Stimulated activated CD8-positive, alpha-beta memory T cell treated with anti-CD3 and anti-CD28 coated beads, Interleukin-7, amount 100 ng/mL, for 1 hour (primary cell): Measurements from ENCODE around the gene INTS1.

ENCODE experiments used
- DNase-seq, 2 donors: peaks; one replicate each; pipeline ENCODE4 v3.0.0-alpha.2; 2020; ENCODE audit warnings: low read depth in 2 of 2

Gene INTS1

DNA sequence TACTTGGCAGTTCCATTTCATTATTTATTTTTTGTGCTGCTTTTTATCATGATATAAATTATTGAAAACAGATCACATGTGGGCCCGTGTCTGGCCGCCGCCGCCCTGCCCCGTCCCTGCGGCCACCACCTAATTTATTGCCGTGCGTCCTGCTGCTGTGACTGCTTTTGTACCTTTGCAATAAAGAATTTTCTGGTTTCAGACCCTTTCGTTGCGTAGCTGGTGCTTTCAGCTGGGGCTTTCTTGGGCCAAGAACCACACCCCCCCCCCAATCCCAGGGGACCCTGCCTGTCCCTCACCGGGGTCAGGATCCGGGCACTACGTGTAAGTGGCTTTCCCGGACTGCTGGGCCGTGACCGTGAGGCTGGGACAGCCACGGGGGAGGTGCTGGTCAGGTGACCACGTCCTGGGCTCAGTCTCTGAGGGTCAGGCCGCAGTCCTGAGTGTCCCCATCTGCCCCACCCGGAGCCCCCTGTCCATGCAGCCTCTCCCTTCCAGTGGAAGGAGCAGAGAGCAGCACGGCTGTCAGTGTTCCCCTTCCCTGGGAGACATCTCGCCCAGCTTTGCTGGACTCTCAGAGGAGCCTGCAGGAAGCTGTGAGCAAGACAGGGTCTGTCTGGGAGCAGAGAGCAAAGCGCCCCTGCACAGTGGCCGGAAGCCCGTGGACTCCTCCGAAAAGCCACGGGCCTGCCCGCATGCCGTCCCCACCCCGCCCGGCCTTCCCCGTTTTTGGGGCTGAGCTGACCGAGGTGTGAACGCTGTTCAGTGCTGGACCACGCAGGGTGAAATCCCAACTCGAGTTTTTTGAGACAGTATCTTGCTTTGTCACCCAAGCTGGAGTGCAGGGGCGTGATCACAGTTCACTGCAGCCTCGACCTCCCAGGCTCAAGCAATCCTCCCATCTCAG is 38.9 kb upstream of the INTS1 start:
- DNase-seq: no peak

DNA sequence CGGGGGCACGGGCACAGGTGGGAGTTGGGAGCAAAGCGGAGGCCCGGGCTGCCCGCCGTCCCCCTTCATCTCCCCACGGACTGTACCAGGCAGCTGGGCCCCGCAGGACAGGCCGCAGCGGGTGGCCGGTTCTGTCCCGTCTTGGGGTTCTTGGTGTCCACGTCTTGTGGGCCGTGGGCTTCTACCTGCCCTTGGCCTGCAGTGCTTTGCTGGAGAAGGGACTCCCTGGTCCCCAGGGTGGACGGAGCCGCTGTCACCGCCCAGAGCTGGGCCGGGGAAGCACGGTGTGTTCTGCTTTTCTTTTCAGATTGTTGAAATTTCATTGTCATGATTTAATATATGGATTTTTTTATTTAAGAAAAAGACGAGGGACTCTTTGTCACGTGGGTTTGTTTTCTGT is 38.1 kb upstream of the INTS1 start:
- DNase-seq: no peak

- no peak for DNase-seq
Measured at GRCh38 chr7:1541431-1542162, 37.4 kb upstream of the INTS1 start.

DNA sequence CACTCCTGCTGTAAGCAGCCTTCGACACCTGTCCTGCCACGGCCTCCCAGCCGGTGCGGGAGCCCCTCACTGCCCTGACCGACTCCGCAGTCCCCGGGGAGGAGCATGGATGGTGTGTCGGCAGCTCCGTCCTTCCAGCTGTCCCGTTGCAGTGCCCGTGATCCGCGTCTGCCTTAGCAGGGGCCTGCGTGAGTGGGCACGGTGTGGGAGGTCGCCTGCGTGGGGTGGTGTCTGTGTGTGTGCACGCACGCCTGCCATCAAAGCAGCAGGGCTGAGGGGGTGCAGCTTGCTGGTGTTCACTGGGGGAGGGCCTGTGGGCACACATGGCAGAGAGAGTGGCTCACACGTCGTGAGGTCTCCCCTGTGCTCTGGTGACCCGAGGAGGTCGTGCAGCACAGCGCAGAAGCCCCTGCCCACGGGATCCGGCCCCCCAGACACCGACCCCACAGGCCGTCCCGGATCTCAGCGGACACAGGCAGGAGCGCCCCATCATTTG is 36.6 kb upstream of the INTS1 start:
- no peak for DNase-seq

DNA sequence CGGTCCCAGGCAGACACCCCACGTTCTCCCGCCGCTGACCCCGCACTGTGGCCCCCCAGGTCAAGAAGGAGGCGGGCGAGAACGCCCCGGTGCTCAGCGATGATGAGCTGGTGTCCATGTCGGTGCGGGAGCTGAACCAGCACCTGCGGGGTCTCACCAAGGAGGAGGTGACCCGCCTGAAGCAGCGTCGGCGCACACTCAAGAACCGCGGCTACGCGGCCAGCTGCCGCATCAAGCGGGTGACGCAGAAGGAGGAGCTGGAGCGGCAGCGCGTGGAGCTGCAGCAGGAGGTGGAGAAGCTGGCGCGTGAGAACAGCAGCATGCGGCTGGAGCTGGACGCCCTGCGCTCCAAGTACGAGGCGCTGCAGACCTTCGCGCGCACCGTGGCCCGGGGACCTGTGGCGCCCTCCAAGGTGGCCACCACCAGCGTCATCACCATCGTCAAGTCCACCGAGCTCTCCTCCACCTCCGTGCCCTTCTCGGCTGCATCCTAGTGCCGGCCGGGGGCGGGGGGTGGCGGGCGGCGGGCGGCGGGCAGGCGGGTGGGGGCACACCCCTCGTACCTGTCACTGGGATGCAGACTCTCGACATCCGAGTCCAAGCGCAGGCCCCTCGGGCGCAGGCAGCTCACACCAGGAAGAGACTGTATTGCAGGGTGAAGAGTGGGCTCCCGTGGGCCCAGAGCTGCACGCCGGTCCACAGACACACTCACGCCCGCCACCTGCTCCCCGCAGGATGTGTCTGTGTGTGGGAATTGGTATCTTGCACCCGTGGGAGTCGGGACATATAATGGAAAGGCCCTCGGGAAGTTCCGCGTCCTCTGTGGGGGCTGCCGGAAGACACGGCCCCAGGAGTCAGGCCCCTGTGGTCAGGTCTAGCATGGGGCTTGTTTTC is 35.9 kb upstream of the INTS1 start:
- DNase-seq: no peak

- DNase-seq: no peak
Measured at GRCh38 chr7:1539181-1539881, 35.1 kb upstream of the INTS1 start.

GRCh38 chr7:1538544-1539180 is 34.5 kb upstream of the INTS1 start:
- DNase-seq: no peak

DNA sequence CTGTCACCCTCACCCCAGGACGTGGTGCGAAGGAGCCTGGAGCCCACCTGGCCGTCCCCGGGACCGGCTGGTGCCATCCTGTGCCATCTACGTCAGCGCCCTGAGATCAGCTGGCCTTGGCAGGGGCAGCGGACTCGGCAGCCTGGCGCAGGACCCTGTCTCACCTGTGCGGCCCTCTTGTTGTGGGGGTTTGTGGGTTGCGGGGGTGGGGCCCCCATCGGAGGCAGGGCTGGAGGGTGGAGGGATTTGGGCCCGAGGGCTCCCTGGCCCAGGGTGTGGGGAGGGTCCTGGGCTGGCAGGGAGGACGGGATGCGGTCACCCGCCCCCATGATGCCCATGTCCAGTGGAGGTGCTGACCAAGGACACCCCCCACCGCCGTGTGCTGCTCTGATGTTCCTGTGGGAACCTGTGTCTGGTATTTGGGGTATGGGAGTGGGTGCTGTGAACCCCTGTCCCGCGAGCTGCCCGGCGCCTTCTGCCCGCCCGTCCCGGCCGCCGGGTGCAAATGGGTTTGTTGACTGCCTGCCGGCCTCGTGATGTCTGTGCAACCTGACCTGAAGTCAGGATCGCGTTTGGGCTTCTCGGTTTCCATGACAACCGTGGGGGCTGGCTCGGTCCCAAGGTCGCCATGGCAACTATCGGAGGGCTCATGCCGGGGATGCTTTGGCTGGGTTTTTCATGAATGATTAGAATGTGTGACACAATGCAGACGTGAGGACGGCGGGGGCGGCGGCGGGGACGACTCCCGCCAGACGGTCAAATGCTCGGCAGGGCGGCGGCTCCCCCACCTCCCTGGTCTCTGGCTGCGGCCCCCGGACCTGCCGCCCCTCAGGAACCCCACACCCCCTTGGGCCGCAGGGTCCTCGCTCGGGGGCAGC is 33.6 kb upstream of the INTS1 start:
- DNase-seq: no peak

GRCh38 chr7:1536743-1537534 is 32.8 kb upstream of the INTS1 start:
- no peak for DNase-seq

DNA sequence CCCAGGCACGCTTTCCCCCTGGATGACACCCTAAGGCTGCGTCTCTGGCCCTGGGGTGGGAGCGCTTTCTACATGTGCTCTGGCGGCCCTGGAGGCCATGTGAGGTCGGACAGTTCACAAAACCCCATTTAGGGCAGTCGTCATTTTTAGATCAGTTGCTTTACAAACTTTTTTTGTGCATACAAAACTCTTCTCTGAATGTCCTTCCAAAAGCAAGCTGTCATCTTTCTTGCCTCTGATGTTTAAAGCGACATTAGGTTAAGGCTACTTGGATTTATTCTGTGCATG is 32.2 kb upstream of the INTS1 start:
- DNase-seq: no peak

DNA sequence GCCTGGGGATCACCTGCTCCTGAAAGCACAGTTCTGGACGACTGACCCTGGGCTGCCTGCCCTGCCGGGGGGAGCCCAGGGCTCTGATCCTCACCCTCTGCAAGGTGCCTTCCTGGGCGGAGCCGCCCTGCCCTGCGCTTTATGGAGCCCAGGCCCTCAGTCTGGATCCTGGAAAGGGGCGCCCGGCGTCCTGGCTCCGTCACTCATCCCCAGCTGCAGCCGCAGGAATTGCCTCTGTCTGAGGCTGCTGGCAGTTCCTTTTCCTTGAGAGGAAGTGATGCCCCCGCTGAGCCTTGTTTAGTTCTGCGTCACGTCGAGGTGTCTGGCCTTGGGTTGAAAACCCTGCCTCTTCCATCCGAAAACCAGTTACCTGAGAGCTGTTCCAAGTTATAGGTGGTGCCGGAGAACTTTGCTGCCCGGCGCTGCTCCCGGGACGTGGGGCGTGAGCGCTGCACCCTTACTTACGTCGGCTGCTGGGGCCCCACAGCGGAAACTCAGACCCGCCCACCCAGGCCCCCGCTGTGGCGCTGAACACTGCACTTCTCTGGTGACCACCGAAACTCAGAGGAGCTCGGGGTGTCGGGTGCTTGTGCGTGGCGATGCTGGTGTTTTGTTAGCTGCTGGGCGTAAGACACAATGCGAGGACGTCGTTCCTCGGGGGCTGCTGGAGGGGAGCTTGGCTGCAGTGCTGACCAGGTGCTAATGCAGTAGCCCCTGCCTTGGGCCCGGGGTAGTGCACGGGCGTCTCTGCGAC is 31.7 kb upstream of the INTS1 start:
- no peak for DNase-seq

DNA sequence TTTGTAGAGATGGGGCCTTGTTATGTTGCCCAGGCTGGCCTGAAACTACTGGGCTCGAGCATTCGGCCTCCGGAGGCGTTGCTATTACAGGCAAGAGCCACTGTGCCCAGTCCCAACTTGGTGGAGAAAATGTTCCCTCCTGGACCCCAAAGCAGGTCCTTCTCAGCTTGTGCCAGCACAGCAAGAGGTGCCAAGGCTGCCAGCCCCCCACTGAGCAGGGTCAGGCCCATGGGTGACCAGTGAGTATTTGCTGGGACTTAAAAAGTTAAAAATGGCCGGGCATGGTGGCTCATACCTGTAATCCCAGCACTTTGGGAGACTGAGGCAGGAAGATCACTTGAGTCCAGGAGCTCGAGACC is 30.9 kb upstream of the INTS1 start:
- DNase-seq: no peak

DNA sequence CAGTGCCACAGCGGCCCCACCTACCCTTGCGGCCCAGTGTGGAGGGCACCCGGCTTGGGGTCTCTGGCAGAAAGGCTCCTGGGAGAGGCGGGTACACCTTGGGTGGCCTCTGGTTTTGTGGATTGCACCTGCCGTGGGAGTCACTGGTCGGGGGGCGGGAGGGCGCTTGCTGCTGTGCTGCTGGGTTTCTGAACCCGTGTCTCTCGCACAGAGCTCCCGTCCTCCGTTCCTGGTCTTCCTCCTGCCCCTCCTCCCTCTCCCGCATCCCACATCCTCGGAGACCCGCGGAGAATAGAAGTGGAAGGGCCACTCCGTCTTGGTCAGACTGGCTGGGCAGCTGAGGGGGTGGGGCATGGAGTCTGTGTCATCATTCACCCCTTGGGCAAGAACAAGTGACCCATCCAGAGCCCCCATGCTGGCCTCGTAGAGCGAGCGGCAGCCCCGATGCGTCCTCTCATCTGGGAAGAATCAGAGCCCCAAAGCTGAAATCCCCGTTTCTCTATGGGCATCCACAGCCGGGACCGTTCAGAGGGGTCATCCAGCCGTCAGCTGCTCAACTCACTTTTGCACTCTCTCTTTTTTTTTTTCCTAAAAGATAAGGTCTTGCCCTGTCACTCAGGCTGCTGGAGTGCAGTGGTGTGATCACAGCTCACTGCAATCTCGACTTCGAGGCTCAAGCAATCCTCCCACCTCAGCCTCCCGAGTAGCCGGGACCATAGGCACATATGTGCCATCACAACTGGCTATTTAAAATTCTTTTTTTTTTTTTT is 30.3 kb upstream of the INTS1 start:
- no peak for DNase-seq

DNA sequence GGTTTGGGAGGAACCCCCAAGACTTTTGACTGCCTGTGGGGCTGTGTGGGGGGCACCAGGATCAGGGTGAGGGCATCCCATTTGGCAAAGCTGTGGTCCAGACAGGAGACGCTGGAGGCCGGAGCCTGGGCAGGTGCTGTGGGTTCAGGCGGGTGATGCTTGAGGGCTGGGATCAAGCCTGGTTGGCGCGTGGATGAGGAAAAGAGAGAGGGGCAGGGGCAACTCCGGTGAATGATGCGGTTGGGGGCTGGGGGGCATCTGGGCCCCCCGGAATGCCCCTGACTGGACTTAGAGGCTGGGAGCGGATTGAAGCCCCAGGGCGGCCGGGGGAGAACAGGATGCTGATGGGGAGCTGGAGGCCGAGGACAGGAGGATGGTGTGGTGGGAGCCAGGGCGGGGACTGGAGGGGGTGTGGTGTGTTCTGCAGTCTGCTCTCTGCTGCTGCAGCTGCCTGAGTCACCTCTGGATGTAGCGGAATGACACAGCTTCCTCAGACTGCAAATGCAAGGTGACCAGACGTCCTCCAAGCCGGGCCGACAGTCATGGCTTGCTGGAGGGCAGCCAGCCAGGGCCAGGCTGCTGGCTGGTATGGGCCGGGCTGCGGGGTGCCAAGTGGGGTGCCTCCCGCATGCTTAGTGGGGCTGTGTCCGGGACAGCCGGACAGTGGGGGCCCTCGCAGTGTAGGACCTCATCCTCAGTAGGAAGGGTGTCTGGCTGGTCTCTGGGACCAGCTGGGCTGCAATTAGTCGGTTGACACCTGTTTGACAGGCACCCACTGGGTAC is 29.5 kb upstream of the INTS1 start:
- DNase-seq: no peak

DNA sequence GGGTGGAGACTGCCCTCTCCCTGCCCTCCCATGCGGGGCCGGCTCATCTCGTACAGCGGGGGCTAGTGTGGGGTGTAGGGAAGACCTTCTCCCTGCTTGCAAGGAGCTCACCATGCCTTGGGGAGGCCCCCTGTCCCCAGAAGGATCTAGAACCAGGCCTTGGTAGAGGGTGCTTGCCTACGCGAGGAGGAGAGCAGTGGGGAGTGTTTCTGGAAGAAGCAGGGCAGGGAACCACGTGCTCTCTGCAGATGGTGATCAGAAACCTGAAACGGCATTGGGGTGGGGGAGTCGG is 29.0 kb upstream of the INTS1 start:
- DNase-seq: no peak

GRCh38 chr7:1532456-1533254 is 28.5 kb upstream of the INTS1 start:
- DNase-seq: peak; percentile 24 to 31
